H1 (cell line): ENCODE measurements around the gene SLC37A1.

Experiments used
- EP300 ChIP-seq, 2 experiments: IDR thresholded peaks; 1 replicate in 1 of 2; 2 replicates in 1 of 2; pipeline ENCODE4 v1.6.1; 2011 to 2012; ENCODE audit warnings: low read depth in 2 of 2, low read length in 2 of 2, mild to moderate bottlenecking in 2 of 2, borderline replicate concordance in 1 of 2, inconsistent platforms in 1 of 2, moderate library complexity in 1 of 2
- GABPA ChIP-seq: IDR thresholded peaks from 2 replicates; pipeline ENCODE4 v1.6.1; 2011; ENCODE audit warnings: mild to moderate bottlenecking, low read length, moderate library complexity, borderline replicate concordance; ENCODE audit not compliant: insufficient read depth
- KDM1A ChIP-seq: fragments of 200-600, 300-600 bp; sonication (generic); IDR thresholded peaks from 2 replicates; pipeline ENCODE4 v1.7.1; 2016; ENCODE audit warnings: mild to moderate bottlenecking, low read length, borderline replicate concordance
- POU5F1 ChIP-seq: IDR thresholded peaks from 2 replicates; pipeline ENCODE4 v1.6.1; 2011; ENCODE audit warnings: low read depth, mild to moderate bottlenecking, low read length, moderate library complexity
- YY1 ChIP-seq: IDR thresholded peaks from 2 replicates; pipeline ENCODE4 v1.6.1; 2011; ENCODE audit warnings: low read depth, mild to moderate bottlenecking, low read length
- TF ChIP-seq, protein P1 (sequence below), 3 experiments: IDR thresholded peaks; 1 replicate in 2 of 3; 2 replicates in 1 of 3; pipeline versions ENCODE4 v1.5.1 to v1.6.1; 2011; ENCODE audit warnings: low read length in 3 of 3, mild to moderate bottlenecking in 3 of 3, inconsistent platforms in 2 of 3, low read depth in 1 of 3, moderate library complexity in 1 of 3; ENCODE audit not compliant: insufficient read depth in 1 of 3; ENCODE audit errors: control extremely low read depth in 1 of 3

DNA sequence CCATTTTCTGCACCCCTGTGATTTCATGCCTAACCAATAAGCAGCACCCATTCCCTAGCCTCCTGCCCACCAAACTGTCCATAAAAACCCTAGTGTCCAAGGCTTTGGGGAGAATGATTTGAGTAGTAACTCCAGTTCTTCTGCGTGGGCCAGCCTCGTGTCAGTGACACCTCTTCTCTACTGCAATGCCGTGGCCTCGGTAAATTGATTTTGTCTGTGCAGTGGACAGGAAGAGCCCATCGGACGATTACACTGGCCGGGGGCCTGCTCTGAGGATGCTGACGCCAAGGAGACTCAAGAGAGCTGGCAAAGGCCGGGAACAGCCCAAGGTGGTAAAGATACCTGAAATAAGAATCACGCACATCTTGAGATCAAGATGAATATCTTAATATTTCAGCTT, 47.0 kb upstream of the SLC37A1 start:
- TF ChIP-seq KDM1A (no peak), YY1 (no peak), EP300 (IDR thresholded peaks at IDR 0.05; ENCODE audit: borderline replicate concordance in 1 of 2, low read depth in 2 of 2, low read length in 2 of 2) (no peak), GABPA (no peak), POU5F1 (no peak)
- TF ChIP-seq, protein P1, sequence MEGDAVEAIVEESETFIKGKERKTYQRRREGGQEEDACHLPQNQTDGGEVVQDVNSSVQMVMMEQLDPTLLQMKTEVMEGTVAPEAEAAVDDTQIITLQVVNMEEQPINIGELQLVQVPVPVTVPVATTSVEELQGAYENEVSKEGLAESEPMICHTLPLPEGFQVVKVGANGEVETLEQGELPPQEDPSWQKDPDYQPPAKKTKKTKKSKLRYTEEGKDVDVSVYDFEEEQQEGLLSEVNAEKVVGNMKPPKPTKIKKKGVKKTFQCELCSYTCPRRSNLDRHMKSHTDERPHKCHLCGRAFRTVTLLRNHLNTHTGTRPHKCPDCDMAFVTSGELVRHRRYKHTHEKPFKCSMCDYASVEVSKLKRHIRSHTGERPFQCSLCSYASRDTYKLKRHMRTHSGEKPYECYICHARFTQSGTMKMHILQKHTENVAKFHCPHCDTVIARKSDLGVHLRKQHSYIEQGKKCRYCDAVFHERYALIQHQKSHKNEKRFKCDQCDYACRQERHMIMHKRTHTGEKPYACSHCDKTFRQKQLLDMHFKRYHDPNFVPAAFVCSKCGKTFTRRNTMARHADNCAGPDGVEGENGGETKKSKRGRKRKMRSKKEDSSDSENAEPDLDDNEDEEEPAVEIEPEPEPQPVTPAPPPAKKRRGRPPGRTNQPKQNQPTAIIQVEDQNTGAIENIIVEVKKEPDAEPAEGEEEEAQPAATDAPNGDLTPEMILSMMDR (IDR thresholded peaks at IDR 0.05; ENCODE audit: control extremely low read depth in 1 of 3, insufficient read depth in 1 of 3, low read depth in 1 of 3, low read length in 3 of 3), result no peak
